ENCODE data around the gene RASAL2.
"Not testable (repeated sequence)": the region's sequence is repeated elsewhere in the genome, so short reads cannot be mapped to it uniquely, and the experiment has no call there.

RASAL2 gene

DNA sequence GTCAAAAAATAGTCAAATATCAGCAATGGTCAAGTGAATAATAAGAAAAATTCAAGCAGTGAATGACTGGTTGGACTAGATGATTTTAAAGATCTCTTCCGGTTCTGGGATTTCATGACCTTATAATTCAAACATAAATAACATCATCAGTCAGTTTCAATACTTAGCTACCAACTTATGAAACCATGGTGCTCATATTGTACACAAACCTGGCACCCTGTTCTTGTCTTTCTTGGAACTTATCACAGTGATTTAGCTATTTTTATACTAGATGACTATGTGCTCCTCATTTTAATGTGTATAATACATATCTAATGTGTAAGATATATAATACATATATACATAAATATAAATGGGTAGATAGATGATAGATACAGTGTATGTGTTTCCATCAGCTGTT is 245.9 kb downstream of the RASAL2 start:
- no peak for DNase-seq (ENCODE audit: low read depth in 1 of 2, low spot score in 1 of 2)

DNA sequence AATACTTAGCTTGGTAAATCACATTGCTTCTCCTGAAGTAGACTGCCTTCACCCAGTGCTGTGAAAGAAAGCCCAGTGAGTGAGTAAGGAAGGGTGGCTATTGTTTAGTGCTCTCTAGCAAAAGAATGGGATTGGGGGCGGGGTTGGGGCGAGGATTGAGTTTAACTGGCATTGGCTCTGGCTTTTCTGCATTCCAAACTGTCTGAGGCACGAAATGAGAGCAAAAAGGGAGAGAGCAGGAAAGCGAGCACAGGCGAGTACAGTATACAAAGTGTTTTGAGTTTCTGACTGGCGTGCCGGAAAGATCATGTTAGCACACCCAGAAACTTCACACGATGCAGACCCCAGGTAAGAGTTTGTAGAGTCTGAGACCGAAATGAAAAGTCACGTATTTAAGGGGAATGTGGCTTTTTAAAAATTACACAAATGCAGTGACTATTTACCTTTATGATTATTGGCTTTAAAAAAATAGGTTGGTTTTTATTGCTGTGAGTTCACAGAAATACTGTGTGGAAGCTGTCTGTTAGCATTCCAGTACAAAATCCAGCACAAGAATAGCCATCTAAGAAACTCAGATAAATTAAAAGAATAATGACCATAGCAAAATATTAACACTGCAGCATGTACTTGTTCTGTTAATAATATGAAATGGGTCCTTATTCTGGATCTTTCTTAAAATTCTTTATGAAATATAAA is 247.5 kb downstream of the RASAL2 start:
- DNase-seq (ENCODE audit: low read depth in 1 of 2, low spot score in 1 of 2), result no peak

DNA sequence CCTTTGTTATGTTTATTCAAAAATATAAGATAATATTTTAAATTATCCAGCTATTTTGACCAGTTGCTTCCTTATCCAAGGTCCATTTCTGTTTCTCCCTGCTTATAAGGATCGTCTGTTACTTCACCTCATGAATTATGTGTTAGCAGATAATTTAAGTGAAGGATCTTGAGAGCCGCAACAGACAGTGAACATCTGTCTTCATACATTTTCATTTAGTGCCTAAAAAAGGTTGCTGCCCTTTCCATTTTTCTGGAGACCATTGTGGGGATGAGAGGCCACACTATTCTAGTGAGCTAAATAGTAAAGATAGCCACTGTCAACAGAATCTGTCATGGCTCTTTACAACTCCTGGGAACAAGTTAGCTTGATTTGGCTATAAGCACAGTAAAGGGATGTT is 248.8 kb downstream of the RASAL2 start:
- no peak for DNase-seq (ENCODE audit: low read depth in 1 of 2, low spot score in 1 of 2)

DNA sequence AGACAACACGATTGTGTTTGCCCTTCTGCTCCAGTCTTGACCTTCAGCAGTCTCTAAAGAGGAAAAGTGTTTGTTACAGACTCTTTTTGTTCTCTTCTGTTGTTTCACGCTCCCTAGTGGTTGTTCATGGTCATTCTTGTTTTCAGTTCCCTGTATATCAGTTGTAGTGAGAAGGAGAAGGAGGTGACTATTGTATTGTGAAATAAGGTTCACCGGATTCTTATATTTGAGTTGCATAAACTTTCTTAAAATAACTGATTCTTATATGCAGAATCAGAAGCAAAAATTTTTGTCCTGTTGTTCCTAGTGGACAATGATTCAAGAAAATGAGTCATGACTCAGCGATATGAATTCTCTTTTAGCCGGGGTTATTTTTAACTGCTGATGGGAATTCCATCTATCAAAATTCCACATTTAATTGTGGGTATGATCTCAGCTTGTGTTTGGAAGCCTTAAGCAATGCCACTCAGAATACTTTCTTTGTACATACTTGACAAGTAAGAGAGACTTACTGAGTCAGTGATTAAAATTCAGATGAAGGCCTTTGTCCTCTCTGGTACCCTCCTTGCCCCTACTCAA is 250.7 kb downstream of the RASAL2 start:
- no peak for DNase-seq (ENCODE audit: low read depth in 1 of 2, low spot score in 1 of 2)

DNA sequence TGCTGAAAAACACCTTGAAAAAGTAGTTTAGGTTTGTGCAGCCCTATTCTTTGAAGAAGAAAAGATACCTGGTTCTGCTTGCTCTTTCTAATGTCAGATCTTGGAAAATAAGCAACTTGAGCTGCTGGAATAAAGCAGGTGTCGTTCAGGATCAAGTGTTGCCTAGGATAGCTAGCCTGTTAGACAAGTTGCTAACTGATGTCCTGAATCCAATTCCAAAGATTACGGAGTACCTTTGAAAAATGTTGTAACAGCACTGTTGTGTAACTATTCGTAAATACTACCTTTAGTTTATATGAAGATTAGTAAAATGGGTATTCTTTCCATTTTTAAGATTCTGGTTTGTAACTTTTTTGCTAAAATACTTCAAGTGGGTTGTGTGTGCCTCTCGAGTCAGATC is 251.3 kb downstream of the RASAL2 start:
- DNase-seq (ENCODE audit: low read depth in 1 of 2, low spot score in 1 of 2), result no peak

DNA sequence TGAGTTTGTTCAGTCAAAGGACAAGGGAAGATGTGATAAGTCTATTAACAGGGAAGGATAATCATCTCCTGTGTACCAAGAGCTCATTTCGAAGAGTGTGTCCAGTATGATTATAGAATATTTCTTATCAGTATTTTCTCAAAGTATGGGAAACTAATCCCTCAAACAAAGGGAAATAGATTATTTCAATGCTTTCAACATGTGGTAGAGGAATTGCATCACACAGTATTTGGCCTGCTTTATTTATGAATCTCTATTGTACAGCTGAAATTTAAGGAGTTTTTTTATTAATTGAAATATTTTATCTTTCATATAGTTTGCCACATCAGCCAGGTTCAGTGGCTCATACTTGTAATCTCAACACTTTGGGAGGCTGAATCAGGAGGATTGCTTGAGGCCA is 251.9 kb downstream of the RASAL2 start:
- DNase-seq (ENCODE audit: low read depth in 1 of 2, low spot score in 1 of 2), result no peak

DNA sequence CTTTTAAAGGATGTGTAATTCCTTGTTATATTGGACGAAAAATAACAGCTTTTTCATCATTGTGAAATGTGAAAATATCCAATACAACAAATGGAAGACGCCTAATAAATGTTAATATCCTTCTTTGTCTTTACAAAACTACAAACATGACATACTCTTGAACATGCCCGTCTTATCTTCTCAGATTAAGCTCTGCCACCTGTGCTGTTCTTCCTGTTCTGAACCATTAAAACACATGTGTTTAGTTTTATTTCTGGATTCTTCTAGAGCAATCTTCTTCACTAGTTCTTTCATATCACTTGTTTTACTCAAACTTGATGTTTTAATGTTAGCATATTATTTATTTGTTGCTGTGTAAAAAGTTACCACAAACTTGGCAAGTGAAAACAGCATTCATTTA is 255.9 kb downstream of the RASAL2 start:
- DNase-seq (ENCODE audit: low read depth in 1 of 2, low spot score in 1 of 2), result no peak

DNA sequence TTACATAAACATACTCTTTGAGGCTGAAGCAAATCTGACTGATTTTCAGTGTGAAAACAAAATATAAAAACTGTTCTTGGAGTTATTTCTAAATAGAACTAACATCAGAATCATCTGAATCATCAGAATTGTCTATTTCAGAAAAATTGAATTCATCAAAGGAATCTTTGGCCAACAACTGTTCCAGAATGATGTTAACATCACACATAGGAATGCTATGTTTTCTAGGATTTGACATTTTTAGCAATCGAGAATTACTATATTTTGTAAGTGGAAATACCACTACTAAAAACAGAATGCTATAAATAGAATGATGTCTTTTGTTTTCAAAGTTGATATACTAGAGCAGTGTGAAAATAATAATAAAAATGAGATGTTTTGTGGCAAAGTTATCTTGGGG is 258.0 kb downstream of the RASAL2 start:
- not testable (repeated sequence) for DNase-seq (ENCODE audit: low read depth in 1 of 2, low spot score in 1 of 2)

DNA sequence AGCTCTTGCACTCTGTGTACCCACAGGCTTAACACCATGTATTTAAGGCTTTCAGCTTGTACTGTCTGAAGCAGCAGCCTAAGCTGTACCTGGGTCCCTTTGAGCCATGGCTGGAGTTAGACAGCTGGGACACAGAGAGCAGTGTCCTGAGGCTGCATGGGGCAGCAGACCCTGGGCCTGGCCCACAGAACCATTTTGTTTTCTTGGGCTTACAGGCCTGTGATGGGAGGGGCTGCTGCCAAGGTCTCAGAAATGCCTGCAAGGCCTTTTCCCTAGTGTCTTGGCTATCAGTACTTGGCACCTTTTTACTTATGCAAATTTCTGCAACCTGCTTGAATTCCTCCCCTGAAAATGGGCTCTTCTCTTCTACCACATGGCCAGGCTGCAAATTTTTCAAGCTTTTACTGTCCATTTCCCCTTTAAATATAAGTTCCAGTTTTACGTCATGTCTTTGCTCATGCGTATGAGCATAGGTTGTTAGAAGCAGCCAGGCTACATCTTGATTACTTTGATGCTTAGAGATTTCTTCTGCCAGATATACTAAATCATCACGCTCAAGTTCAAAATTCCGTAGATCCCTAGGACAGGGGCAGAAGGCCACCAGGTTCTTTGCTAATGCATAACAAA is 259.0 kb downstream of the RASAL2 start:
- no peak for DNase-seq (ENCODE audit: low read depth in 1 of 2, low spot score in 1 of 2)

DNA sequence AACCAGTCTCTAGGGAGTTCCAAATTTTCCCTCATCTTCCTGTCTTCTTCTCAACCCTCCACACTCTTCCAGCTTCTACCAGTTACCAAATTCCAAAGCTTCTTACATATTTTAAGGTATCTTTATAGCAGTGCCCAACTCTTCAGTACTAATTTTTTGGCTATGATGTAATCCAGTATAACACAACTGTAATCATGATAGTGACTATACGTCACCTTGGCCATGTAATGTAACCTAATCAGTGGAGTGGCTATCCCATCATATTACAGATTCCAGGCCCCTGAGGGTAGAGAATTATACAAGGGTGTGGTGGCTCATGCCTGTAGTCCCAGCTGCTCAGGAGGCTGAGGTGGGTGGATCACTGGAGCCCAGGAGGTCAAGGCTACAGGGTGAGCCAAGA is 259.6 kb downstream of the RASAL2 start:
- no peak for DNase-seq (ENCODE audit: low read depth in 1 of 2, low spot score in 1 of 2)

DNA sequence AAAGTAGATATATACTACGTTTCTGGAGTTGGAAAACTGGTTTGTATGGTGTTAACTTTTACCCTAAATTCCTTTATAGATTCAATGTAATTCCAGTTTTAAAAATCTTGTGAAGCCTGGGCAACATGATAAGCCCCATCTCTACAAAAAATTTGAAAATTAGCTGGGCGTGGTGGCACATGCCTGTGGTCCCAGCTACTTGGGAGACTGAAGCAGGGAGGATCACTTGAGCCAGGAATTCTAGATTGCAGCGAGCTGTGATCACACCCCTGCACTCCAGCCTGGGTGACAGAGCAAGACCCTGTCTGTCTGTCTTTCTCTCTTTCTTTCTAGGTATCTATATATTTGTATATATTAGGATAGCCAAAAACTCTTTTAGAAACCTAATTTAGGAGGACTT is 260.9 kb downstream of the RASAL2 start:
- no peak for DNase-seq (ENCODE audit: low read depth in 1 of 2, low spot score in 1 of 2)

DNA sequence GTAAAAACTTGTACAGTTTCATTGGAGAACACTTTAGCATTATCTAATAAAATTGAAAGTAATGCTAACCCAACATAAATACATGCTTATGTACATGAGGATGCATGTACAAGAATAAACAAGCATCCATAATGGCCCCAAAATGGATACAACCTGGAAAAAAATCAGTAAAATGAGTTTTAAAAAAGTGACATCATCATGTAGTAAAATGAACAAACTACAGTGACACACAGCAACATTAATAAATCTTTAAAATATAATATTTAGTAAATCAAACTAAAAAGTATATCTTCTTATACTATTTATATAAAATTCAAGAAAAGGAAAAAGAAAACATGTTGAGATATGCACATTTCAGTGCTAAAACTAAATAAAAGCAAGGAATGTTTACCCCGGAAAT is 262.4 kb downstream of the RASAL2 start:
- DNase-seq (ENCODE audit: low read depth in 1 of 2, low spot score in 1 of 2), result no peak

DNA sequence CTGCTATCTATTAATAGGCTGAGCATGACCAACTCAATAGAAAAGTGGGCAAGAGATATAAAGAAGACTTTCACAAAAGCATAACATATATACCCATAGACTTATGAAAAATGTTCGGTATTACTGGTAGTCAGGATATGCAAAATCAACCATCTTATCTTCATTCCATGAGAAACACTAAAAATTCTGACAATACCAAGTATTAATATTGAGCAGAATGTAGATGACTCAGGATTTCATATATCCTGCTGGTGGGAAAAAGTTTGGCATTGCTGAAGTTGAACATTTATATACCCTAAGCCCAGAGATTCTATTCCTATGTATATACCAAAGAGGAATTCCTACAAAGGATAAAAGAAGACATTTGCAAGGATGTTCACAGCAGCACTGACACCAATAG is 264.6 kb downstream of the RASAL2 start:
- DNase-seq (ENCODE audit: low read depth in 1 of 2, low spot score in 1 of 2), result no peak

DNA sequence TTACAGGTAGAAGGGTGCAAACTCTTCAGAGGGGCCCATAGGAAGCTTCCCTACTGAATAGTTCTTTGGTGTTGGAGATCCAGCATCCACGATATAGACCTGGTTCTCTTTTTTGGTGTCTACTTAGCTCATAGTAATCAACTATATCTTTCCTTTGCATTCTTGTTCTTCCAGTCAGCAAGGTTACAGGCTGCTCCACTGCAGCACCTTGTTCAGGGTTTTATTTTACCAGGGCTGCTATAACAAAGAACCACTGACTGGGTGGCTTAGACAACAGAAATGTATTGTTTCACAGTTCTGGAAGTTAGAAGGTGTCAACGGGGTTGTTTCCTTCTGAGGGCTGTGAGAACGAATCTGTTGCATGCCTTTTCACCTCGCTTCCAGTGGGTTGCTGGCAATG is 266.5 kb downstream of the RASAL2 start:
- DNase-seq (ENCODE audit: low read depth in 1 of 2, low spot score in 1 of 2), result no peak

DNA sequence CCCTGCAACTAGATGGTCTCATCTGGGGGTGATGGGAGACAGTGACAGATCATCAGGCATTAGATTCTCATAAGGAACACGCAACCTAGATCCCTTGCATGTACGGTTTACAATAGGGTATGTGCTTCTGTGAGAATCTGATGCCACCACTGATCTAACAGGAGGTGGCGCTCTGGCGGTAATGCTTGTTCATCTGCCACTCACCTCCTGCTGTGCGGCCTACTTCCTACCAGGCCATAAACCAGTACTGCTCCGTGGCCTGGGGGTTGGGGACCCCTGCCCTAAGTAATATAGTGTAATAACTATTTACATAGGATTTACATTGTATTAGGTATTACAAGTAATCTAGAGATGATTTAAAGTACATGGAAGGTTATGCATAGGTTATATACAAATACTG is 267.9 kb downstream of the RASAL2 start:
- DNase-seq (ENCODE audit: low read depth in 1 of 2, low spot score in 1 of 2), result no peak

DNA sequence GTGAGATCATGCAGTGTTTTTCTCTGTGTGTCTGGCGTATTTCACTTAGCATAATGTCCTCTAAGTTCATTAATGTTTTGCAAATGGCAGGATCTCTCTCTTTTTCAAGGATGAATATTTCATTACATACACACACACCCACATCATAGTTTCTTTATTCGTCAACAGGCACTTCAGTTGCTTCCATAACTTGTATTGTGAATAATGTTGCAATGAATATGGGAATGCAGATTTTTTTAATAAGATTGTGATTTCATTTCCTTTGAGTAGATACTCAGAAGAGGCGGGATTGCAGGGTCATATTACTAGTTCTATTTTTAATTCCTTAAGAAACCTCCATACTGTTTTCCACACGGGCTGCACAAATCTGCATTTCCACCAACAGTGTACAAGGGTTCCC is 268.8 kb downstream of the RASAL2 start:
- no peak for DNase-seq (ENCODE audit: low read depth in 1 of 2, low spot score in 1 of 2)

DNA sequence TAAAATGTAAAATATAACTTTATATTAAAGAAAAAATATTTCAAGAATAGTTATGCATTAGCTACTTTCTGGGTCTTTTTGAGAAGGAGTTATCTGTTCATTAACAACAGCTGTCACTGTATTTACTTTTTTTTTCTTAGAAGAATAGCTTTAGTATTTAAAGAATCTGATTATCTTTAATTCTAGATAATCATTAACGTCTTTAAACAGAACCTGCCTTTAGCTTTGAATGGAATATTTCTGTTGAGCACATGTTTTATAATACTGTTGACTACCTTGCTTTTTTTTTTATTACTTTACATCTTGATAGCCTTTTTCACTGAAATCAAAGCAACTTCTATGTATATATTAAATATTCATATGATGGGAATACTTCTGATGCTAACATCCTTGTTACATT is 270.9 kb downstream of the RASAL2 start:
- no peak for DNase-seq (ENCODE audit: low read depth in 1 of 2, low spot score in 1 of 2)

DNA sequence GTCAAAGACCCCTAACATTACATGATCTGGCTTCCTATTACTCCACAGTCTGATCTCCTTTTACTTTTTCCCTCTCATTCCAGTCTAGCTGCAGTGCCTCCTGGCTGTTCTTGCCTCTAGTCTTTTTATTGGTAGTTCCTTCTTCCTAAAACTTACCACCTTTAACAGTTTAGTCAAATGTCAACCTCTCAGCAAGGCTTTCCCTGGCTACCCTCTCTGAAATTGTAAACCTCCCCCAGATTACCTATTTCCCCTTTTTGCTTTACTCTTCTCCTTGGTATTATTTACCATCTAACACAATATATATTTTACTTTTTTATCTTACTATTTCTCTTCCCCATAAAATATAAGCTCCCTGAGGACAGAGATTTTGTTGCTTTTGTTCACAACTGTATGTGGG is 273.2 kb downstream of the RASAL2 start:
- no peak for DNase-seq (ENCODE audit: low read depth in 1 of 2, low spot score in 1 of 2)

DNA sequence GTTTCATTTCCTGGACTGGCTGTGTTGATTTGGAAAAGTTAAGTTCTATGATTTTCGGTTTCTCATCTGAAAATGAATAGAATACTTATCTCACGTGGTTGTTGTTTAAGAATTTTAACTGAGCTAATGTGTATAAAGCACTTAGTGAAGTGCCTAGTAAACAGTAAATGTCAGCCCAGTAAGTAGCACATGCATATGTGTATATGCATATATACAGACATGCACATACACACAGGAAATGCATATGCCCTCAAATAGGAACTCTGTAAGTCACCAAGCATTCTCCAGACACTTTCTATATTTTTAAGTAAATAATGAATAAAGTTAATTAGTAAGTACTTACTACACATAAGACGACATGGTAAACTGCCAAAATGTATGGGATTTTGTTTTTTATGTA is 274.3 kb downstream of the RASAL2 start:
- no peak for DNase-seq (ENCODE audit: low read depth in 1 of 2, low spot score in 1 of 2)

DNA sequence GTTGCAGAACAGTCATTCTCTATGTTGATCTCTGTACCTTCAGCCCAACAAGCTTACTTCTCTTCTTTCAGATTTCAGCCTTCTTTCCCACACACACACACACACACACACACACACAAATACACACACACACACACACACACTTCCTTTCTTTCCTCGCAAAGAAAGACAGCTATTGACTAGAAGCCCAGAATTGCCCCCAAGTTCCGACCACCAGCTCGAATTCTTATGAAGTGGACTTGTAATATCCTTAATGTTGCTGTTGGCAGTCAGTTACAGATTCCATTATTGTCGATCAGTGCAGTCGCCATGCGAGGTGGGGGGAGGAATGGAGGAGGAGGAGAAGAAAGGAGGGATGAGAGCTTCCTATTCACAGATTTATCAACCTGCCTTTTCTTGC is 277.3 kb downstream of the RASAL2 start:
- no peak for DNase-seq (ENCODE audit: low read depth in 1 of 2, low spot score in 1 of 2)

DNA sequence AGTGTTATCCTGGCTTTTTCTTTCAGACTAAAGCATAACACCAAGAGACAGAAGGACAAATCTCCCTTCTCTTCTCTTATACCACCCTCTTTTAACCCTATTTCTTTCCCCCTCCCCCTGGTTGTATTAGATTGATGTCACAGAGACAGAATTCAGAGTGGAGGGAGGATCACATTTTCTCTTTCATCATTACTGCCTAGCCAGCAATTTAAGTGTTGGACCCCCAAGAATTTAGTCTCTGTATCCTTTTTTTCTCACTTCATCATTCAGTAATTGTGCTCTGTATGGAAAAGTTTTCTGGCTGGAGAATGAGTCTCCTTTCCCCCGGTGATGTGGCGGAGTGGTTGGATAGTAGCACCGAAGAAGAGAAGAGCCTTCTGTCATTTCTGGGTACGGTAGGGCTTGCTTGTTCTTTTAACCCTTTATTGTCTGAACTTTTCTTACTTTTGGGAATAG is 278.1 kb downstream of the RASAL2 start:
- no peak for DNase-seq (ENCODE audit: low read depth in 1 of 2, low spot score in 1 of 2)

DNA sequence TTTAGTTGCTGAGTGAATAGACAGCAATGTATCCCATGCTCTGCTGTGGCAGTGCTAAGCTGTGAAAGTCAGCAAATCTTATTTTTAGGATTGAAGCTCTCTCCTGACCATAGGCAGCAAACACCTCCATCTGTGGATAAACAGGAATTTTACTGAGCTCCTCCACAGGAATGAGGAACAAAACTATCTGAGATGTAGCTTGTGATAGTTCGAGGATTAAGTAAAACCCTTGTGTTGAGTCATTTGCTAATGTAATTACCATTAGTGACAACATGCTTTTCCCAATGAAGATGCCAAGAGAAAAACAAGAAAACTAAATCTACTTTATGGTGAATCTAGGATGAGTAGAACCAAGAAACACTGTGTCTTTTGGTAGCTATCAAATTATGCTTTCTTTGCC is 280.1 kb downstream of the RASAL2 start:
- no peak for DNase-seq (ENCODE audit: low read depth in 1 of 2, low spot score in 1 of 2)

DNA sequence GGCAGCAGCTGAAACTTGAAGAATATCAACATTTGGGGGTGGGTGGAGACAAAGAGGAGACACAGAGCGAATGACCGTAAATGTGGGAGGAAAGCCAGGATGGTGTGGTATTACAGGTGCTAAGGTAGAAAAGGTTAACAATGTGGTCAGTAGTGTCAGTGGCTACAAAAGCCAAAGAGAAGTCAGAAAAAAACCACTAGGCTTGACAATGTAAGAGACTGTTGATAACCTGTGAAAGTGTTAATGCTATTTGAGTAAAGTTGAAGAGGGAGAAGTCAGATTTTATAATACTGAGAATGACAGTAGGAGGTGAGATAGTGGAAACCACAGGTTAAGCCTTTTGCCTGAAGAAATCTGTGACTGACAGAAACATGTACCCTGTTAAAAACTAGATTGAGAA is 282.1 kb downstream of the RASAL2 start:
- no peak for DNase-seq (ENCODE audit: low read depth in 1 of 2, low spot score in 1 of 2)
